ENCODE measurements around the gene CTNNA3.

CTNNA3 gene

DNA sequence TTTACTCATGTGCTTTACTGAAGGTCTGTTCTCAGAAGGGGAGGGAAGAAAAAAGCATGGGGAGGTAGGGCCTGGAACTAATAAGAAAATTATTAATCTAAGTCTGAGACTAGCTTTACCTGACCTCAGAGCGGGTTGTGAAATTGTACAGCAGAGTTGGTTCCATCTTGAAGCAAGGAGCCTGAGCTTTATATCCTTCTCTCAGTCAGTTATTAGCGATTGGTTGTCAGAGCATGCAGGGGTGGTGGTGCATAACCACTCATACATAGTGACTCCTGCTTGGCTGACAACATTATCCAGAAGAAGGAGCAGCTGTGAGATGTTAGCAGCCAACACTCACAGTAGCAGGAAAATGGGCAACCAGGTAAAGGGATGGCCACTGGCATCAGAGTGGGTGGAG is 1746.5 kb downstream of the CTNNA3 start:
- ATAC-seq (no peak), DNase-seq (no peak)
- Mint-ChIP-seq H3K27ac (no peak overlapping the region), H3K4me3 (no peak overlapping the region), H3K9me3 (peaks cover 4 to 10% of the 10 kb centered on the region in 2 donors), H3K27me3 (no peaks in the 10 kb centered on the region), H3K4me1 (no peaks in the 10 kb centered on the region)

DNA sequence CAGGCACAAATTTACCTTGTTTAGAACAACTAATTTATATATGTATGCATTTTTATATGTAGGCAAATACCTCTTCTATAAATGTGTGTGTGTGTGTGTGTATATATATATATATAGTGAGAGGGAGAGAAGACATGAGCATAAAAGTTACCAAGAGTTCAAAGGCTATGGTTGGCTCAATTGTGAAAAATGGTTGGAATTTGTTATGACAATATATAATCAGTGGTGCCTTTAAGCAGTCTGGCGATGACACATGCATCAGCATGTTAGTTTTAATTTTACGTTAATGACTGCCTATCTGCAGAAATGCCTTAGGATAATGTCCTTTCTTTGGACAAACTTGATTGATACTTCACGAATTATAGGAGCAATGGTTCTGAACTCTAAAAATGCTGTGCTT is 1750.9 kb downstream of the CTNNA3 start:
- Mint-ChIP-seq H3K27ac (no peak overlapping the region), H3K4me3 (no peak overlapping the region), H3K27me3 (no peaks in the 10 kb centered on the region), H3K9me3 (peaks cover 0 to 3% of the 10 kb centered on the region in 2 donors), H3K4me1 (no peaks in the 10 kb centered on the region)
- ATAC-seq (no peak), DNase-seq (no peak)

DNA sequence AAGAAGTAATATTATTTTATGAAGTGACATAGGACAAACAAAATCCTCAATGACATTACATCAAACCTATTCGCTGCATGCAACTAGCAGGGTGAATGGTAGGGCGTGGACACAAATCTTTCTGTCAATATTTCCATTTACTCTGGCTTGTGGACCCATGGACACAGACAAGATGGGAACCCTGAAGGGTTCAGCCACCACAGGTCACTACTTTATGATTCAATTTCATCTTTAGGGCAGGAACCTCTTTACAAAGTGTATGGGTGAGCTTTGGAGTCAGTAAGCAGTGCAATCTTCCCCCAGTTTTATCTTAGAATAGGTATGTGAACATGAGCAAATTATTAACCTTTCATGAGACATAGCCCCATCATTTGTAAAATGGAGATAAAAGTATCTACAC is 1752.5 kb downstream of the CTNNA3 start:
- ATAC-seq (no peak), DNase-seq (no peak)
- Mint-ChIP-seq H3K4me3 (no peak overlapping the region), H3K27ac (no peak overlapping the region), H3K27me3 (no peaks in the 10 kb centered on the region), H3K9me3 (peaks cover 0 to 3% of the 10 kb centered on the region in 2 donors), H3K4me1 (no peaks in the 10 kb centered on the region)

DNA sequence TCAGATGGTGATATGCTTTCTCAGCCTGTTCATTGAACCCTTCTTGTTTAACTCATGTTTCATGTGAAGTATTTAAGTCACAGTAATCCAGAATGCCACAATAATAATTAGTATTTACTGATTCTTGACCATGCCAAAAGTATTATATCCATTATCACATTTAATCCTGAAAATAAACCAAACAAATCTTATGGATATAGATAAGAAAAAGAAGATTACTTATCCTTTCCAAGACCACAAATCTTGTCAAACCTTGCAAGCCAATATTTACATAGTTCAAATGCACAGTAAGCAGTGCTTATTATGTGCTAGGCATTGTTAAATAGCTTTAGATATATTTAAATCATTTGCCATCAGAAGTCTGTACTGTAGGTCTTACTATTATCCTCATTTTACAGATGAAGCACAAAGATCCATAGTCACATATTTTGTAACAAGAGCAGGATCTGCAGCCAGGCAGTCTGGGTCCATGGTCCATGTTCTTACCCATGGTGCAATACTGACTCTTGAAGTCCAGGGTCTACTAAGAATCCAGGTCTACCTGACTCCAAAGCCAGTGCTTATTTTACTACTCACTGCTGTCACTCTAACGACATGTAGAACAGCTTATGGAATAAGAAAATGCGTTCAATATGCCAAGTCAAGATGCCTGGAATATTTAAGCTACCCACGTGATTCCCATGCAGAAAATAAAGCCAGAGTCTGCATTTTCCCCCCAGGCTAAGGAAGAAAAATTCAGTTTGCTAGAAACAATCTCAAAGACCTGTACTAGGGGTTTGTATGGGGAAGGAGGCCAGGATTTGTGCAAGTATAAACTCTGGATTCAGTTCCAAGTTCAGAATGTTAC is 1755.0 kb downstream of the CTNNA3 start:
- no peak for ATAC-seq
- H3K4me3 Mint-ChIP-seq = no peak overlapping the region
- DNase-seq = no peak
- H3K27me3 Mint-ChIP-seq = no peaks in the 10 kb centered on the region
- no peak overlapping the region for H3K27ac Mint-ChIP-seq
- H3K4me1 Mint-ChIP-seq = no peaks in the 10 kb centered on the region
- H3K9me3 Mint-ChIP-seq = no peaks in the 10 kb centered on the region

DNA sequence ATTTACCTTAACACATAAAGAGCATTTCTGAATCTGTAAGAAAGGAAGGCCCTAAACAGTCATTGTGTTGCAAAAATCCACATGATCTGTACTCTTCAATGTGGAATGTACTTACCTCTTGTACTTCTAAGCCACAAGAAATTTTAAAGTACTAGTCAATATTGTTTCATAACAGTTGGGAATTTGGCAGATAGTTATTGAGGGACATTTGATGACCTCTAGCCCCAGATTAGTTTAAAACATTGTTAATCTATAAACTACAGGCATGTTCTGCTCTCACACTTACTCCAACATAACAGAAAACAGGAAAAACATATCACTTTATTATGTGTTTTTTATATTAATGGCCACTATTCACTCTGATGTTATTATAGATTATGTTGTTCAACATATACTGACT is 1755.9 kb downstream of the CTNNA3 start:
- DNase-seq = no peak
- H3K9me3 Mint-ChIP-seq = no peaks in the 10 kb centered on the region
- no peaks in the 10 kb centered on the region for H3K4me1 Mint-ChIP-seq
- no peaks in the 10 kb centered on the region for H3K27me3 Mint-ChIP-seq
- H3K4me3 Mint-ChIP-seq = no peak overlapping the region
- ATAC-seq = no peak
- H3K27ac Mint-ChIP-seq = no peak overlapping the region

DNA sequence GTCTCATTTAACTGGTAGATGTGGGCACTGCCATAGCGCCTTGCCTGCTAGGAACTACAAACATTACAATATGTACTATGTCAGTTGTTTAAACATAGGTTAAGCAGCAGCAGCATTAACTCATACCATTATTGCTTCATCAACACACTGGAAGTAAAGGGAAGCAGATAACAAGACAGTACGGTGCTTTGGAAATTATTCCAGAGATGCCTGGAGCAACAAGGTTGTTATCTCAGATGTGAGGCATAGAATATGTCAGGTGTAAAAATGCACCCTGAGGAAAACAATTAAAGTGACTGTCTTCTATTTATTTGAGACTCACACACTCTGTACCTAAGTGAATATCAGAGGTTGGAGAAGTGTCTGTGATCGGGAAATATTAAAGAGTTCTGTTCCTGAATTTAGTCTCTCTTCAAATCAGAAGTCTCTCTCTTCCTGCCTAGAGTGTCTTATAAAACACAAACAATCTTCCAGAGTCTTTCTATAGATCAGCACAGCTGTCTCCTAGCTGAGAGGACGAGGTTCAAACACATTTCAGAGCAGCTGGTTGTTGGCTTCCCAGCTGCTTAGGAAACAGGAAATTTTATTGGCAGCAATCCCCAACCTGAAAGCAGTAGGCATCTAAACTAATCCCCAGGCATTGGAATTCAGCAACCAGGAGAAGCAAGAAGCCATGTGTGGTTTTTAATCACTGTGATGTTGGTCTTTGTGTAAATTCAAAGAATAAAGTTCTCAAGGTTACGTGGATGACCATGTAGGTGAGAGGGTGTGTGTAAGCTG is 1764.5 kb downstream of the CTNNA3 start:
- H3K9me3 Mint-ChIP-seq = peaks cover 0 to 5% of the 10 kb centered on the region in 2 donors
- no peak for ATAC-seq
- DNase-seq = no peak
- no peak overlapping the region for H3K4me3 Mint-ChIP-seq
- no peak overlapping the region for H3K27ac Mint-ChIP-seq
- H3K27me3 Mint-ChIP-seq = no peaks in the 10 kb centered on the region
- no peaks in the 10 kb centered on the region for H3K4me1 Mint-ChIP-seq

DNA sequence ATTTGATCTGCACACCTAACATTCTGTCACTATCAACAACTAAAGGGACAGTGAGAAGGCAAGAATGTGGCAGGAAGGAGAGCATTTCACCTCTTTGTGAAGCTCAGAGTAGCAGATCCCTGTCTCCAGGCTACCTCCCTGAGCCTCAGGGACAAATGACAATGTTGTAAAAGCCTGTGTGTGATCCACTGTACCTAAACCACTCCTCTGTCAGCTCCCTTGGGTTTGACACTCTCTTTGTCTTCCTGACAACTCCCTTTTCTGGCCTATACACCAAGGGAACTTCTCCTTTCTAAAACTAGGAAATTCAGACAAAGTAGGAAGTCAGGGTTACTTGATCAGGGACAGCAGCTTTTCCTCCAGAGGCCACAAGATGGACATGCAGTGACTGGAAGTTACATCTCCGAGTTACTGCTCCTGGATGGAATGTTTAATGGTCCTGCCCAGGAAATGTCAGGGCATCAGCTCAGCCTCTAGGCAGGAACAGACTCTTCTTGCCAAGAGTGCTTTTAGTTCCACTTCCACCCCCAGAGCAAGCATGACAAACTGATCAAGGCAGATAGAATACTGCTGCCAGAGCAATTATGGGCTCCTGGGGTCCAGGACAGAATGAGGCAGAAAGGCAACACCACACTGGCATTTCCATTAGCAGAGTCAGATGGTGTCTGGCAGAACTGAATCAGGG is 1784.7 kb downstream of the CTNNA3 start:
- Mint-ChIP-seq H3K4me1 (no peaks in the 10 kb centered on the region), H3K27me3 (no peaks in the 10 kb centered on the region), H3K4me3 (no peak overlapping the region), H3K9me3 (peaks cover 11 to 12% of the 10 kb centered on the region in 2 donors), H3K27ac (no peak overlapping the region)
- no peak for ATAC-seq
- DNase-seq = no peak

DNA sequence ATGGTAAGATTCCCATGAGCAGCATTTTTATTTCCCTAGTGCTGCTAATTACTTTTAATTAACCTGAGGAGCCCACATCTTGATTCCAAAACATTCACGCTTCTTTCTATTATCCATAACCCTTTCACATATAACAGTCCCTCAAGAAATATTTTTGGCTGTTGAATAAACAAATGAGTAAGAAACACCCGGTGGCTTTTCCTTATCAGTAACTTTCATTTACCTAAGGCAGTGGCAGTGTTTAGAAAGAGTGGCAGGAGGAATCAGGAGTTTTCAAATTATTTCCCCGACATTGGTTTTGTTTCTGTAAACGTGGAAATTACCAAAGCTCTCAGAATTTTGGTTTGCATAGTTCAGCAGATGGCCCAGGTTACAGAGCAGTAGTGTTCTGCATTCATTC is 1785.8 kb downstream of the CTNNA3 start:
- no peak overlapping the region for H3K27ac Mint-ChIP-seq
- H3K27me3 Mint-ChIP-seq = no peaks in the 10 kb centered on the region
- H3K4me3 Mint-ChIP-seq = no peak overlapping the region
- no peak for DNase-seq
- ATAC-seq = no peak
- no peaks in the 10 kb centered on the region for H3K4me1 Mint-ChIP-seq
- H3K9me3 Mint-ChIP-seq = peaks cover 11 to 12% of the 10 kb centered on the region in 2 donors

DNA sequence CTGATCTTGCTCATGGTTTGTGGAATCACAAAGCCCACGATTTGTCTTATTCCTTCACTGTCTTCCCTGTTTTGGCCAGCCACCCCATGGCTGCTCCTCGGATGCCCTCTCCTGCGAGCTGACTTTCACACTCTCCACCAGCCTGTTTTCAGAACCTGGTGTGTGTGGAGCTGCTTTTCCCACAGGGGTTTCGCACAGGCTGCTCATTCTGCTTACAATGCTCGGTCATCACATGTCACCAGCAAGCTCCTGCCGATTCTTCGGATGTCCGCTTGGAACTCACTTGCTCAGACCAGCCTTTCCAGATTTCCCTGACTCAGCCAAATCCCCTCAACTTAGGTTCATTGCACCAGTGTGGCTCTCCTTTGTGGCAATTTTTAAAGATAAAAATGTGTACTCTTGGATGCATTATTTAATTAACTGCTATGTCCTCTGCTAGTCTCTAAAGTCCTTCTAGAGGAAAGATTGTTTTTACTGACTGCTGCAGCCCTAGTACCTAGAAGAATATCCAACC is 1788.7 kb downstream of the CTNNA3 start:
- Mint-ChIP-seq H3K9me3 (peaks cover 11 to 28% of the 10 kb centered on the region in 2 donors), H3K27me3 (no peaks in the 10 kb centered on the region), H3K4me1 (no peaks in the 10 kb centered on the region), H3K27ac (no peak overlapping the region), H3K4me3 (no peak overlapping the region)
- no peak for ATAC-seq
- DNase-seq = no peak

DNA sequence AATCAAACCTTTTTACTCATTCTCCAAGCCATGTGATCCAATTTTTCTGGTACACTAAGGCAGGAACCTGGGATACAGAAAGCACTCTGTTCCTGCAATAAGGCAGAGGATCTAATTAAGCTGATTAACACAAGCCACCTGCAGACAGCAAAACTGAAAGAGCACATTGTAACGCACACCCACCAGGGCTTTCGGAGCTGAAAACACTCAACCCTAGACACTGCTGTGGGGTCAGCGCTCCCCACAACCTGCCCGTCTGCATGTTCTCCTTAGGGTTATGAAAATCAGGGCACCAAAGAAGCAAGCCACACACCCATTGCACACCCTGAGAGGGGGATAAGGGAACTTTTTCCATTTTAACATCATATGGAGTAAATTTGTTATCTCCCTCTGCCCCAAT is 1792.4 kb downstream of the CTNNA3 start:
- H3K9me3 Mint-ChIP-seq = peaks cover 15 to 16% of the 10 kb centered on the region in 2 donors
- no peaks in the 10 kb centered on the region for H3K27me3 Mint-ChIP-seq
- no peaks in the 10 kb centered on the region for H3K4me1 Mint-ChIP-seq
- H3K4me3 Mint-ChIP-seq = no peak overlapping the region
- H3K27ac Mint-ChIP-seq = no peak overlapping the region
- DNase-seq = no peak
- ATAC-seq = no peak

DNA sequence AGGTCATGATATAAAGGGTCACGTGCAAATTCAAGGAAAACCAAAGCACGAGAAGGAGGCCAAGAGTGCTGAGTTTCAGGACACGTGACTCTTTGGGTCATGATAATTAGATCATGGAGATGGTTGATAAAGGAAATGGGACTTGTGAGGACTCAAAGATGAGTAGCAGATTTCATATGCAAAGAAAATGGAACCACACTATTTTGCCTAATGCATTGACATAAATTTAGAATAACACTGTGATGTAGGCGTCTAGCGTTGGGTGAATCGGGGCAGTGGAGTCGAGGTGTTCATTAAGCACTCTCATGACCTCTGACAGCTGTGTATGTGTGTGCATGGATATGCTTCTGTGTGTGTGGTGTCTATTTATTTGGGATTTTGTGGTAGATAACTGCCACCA is 1795.7 kb downstream of the CTNNA3 start:
- H3K4me1 Mint-ChIP-seq = no peaks in the 10 kb centered on the region
- H3K27ac Mint-ChIP-seq = no peak overlapping the region
- no peak overlapping the region for H3K4me3 Mint-ChIP-seq
- no peaks in the 10 kb centered on the region for H3K27me3 Mint-ChIP-seq
- ATAC-seq = no peak
- no peak for DNase-seq
- H3K9me3 Mint-ChIP-seq = peaks cover 10 to 16% of the 10 kb centered on the region in 2 donors

DNA sequence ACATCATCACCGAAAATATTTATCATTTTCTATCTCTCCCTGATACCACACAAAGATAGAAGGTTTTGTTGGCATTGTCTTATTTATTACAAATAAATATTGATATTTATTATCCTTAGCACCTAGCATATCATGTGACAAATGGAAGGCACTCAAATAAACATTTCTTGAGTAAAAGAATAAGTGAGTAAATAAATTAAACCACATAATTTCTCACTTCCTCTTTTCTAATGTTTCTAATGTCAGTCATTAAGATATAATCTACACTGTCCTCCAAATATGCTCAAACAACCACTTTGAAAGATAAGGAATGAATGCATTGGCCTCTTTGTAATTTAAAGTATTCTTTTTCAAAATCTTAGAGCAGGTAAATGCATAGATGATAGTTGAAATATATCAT is 1797.9 kb downstream of the CTNNA3 start:
- H3K27me3 Mint-ChIP-seq = no peaks in the 10 kb centered on the region
- no peak for ATAC-seq
- H3K9me3 Mint-ChIP-seq = peaks cover 4 to 10% of the 10 kb centered on the region in 2 donors
- no peak for DNase-seq
- no peak overlapping the region for H3K27ac Mint-ChIP-seq
- no peaks in the 10 kb centered on the region for H3K4me1 Mint-ChIP-seq
- no peak overlapping the region for H3K4me3 Mint-ChIP-seq

DNA sequence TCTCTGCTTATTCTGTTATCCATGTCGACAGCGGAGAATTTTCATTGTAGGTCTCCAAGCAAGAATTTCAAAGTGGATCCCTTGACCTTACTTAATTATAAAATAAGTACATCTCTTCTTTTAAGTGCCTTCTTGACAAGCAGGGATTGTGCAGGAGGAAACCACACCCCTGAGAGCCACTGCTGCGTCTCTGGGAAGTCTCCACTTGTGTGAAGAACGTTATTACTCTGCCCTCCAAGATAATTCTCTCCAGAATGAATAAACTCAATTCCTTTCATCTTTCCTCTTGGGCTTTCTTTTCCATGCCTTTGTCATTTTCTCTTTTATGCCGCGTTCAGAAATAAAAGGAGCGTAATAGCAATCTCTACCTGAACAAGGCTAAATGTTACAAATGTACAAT is 1801.0 kb downstream of the CTNNA3 start:
- no peak overlapping the region for H3K4me3 Mint-ChIP-seq
- DNase-seq (no peak), ATAC-seq (no peak)
- no peaks in the 10 kb centered on the region for H3K4me1 Mint-ChIP-seq
- no peak overlapping the region for H3K27ac Mint-ChIP-seq
- no peaks in the 10 kb centered on the region for H3K27me3 Mint-ChIP-seq
- H3K9me3 Mint-ChIP-seq = peaks cover 0 to 5% of the 10 kb centered on the region in 2 donors

DNA sequence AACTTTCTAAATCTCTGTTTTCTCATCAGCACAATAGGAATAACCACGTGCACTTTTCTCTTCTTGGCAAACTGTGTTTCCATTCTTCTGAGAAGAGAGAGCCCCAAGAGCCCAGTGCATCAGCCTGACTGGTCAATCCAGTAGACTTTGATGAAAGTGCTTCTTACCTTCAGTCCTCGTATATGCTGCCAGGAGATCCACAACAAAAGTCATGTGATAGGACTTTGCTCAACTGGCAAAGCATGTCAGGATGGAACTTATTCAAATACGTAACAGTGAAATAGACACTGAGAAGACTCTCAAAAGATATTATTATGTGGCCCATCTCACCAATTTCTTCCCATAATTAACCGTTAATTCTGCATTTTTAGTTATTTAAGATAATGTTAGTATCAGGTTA is 1801.6 kb downstream of the CTNNA3 start:
- Mint-ChIP-seq H3K9me3 (no peaks in the 10 kb centered on the region), H3K4me1 (no peaks in the 10 kb centered on the region), H3K4me3 (no peak overlapping the region), H3K27me3 (no peaks in the 10 kb centered on the region), H3K27ac (no peak overlapping the region)
- ATAC-seq = no peak
- DNase-seq = no peak

DNA sequence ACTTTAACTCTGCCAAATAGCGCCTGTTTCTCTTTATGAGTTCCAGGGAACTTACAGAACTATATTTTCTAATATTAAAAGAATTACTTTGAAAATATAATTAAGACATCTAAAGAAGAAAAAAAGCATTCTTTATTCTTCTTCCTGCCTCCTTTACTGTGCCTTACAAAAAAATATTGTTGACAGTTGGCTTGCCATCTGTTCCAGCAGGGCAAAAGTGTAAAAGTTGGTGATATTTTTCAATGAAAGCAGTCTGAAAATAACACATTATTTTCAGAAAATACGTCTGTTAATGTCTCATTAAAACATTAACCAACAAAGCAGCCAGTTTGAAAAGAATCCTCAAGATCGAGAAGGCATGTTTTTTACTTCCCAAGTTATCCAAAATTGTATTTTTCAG is 1802.3 kb downstream of the CTNNA3 start:
- Mint-ChIP-seq H3K27me3 (no peaks in the 10 kb centered on the region), H3K27ac (no peak overlapping the region), H3K4me3 (no peak overlapping the region), H3K9me3 (no peaks in the 10 kb centered on the region), H3K4me1 (no peaks in the 10 kb centered on the region)
- DNase-seq (no peak), ATAC-seq (no peak)

DNA sequence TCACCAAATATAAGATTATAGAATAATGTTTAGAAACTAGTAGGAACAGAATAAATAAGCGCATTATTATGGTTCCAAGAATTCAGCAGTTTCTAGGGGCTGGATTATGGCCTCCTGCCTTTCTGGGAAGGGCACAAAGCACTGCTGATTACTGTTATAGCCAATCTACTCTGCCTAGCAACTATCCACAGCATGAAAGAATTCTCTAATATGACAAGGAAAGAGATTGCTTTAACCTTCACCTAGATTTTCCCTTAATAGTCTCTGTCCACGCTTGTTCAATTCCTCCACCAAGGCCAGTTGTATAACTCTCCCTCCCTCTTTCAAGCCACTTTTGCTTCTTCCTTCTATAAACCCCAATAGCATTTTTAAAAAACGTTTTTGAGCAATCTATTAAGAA is 1803.7 kb downstream of the CTNNA3 start:
- H3K27ac Mint-ChIP-seq = no peak overlapping the region
- DNase-seq (no peak), ATAC-seq (no peak)
- H3K4me3 Mint-ChIP-seq = no peak overlapping the region
- H3K27me3 Mint-ChIP-seq = no peaks in the 10 kb centered on the region
- no peaks in the 10 kb centered on the region for H3K4me1 Mint-ChIP-seq
- no peaks in the 10 kb centered on the region for H3K9me3 Mint-ChIP-seq

Data from stimulated activated naive CD8-positive, alpha-beta T cell treated with anti-CD3 and anti-CD28 coated beads, Interleukin-15, amount 100 ng/mL, for 72 hours (primary cell).